OCI-LY1 (cell line): Measurements from ENCODE around the gene AGRN.

Experiments used
- CTCF ChIP-seq: fragments of 200-600 bp; sonication (generic), shearing (Covaris generic); IDR thresholded peaks from 2 replicates; pipeline ENCODE4 v1.5.1; 2017; ENCODE audit warnings: mild to moderate bottlenecking, antibody characterized with exemption, low read length, moderate library complexity, mixed read lengths
- EZH2 ChIP-seq: fragments of 200-600 bp; sonication (generic), shearing (Covaris generic); IDR thresholded peaks from 2 replicates; pipeline ENCODE4 v1.8.0; 2017; ENCODE audit warnings: borderline replicate concordance, mixed run types, mild to moderate bottlenecking, antibody characterized with exemption, low read length, moderate library complexity, mixed read lengths

- TF ChIP-seq CTCF (no peak), EZH2 (no peak)
These were observed 6.9 kb downstream of the AGRN start for GRCh38 chr1:1026599-1027413.
